Endothelial cell (in vitro differentiated cells): Measurements from ENCODE around the gene DALRD3. TPM values are rescaled to one million over a fixed set of nuclear protein-coding genes. Genes with fewer than 3 reads are reported as not detected.

Source experiments
- DNase-seq: peaks from one replicate; pipeline ENCODE4 v3.0.0; 2021; ENCODE audit warnings: low spot score
- H3K27ac Mint-ChIP-seq: one replicate; pipeline ENCODE4 v1.8.0; 2021; ENCODE audit warnings: mixed read lengths, inconsistent platforms; ENCODE audit not compliant: unreplicated experiment
- H3K27me3 Mint-ChIP-seq: one replicate; pipeline ENCODE4 v1.8.0; 2021; ENCODE audit warnings: mild to moderate bottlenecking, moderate library complexity, mixed read lengths, inconsistent platforms; ENCODE audit not compliant: unreplicated experiment
- H3K36me3 Mint-ChIP-seq: one replicate; pipeline ENCODE4 v1.8.0; 2021; ENCODE audit warnings: mild to moderate bottlenecking, low read depth, mixed read lengths, inconsistent platforms; ENCODE audit not compliant: unreplicated experiment
- H3K4me1 Mint-ChIP-seq: one replicate; pipeline ENCODE4 v1.8.0; 2021; ENCODE audit warnings: mild to moderate bottlenecking, mixed read lengths, inconsistent platforms; ENCODE audit not compliant: unreplicated experiment
- H3K4me3 Mint-ChIP-seq: one replicate; pipeline ENCODE4 v1.8.0; 2021; ENCODE audit warnings: mild to moderate bottlenecking, mixed read lengths, inconsistent platforms; ENCODE audit not compliant: unreplicated experiment
- H3K9me3 Mint-ChIP-seq: one replicate; pipeline ENCODE4 v1.8.0; 2021; ENCODE audit warnings: mixed read lengths, inconsistent platforms; ENCODE audit not compliant: unreplicated experiment
- CTCF ChIP-seq: fragments of 200-600 bp; sonication (generic); IDR thresholded peaks from one replicate; pipeline ENCODE4 v1.5.0; 2021; ENCODE audit warnings: antibody characterized with exemption; ENCODE audit not compliant: unreplicated experiment
- total RNA-seq: library from RNA; stranded (reverse); fragmentation: NEBNext Ultra II Directional; extraction: Animal tissue kit (Norgen Biotek cat#: 25700); gene quantifications from one replicate; pipeline ENCODE4 v1.2.1, GENCODE V29; 2021; ENCODE audit not compliant: unreplicated experiment

Gene DALRD3
- total RNA-seq, 1 donor from 2014 or later, result 27.8 TPM

- Mint-ChIP-seq H3K9me3 (no peaks in the 10 kb centered on the region), H3K27me3 (peaks cover 7% of the 10 kb centered on the region), H3K27ac (no peak overlapping the region), H3K36me3 (peaks cover 27% of the 10 kb centered on the region), H3K4me1 (peaks cover 13% of the 10 kb centered on the region), H3K4me3 (no peak overlapping the region)
- no peak for DNase-seq
- no peak for TF ChIP-seq CTCF
These were observed 7.6 kb upstream of the DALRD3 start for GRCh38 chr3:49025793-49026520.

GRCh38 chr3:49025005-49025792 is 6.8 kb upstream of the DALRD3 start:
- DNase-seq, result no peak
- Mint-ChIP-seq H3K4me3 (no peak overlapping the region), H3K36me3 (peaks cover 27% of the 10 kb centered on the region), H3K27me3 (peaks cover 8% of the 10 kb centered on the region), H3K27ac (no peak overlapping the region), H3K4me1 (peaks cover 13% of the 10 kb centered on the region), H3K9me3 (no peaks in the 10 kb centered on the region)
- no peak for TF ChIP-seq CTCF

GRCh38 chr3:49024449-49024848 is 6.1 kb upstream of the DALRD3 start:
- Mint-ChIP-seq H3K4me1 (peaks cover 20% of the 10 kb centered on the region), H3K4me3 (no peak overlapping the region), H3K27me3 (peaks cover 12% of the 10 kb centered on the region), H3K27ac (no peak overlapping the region), H3K9me3 (no peaks in the 10 kb centered on the region), H3K36me3 (peaks cover 27% of the 10 kb centered on the region)
- DNase-seq, result no peak
- no peak for TF ChIP-seq CTCF

- peaks cover 27% of the 10 kb centered on the region for H3K36me3 Mint-ChIP-seq
- H3K27ac Mint-ChIP-seq, result no peak overlapping the region
- H3K4me3 Mint-ChIP-seq, result no peak overlapping the region
- DNase-seq, result no peak
- H3K27me3 Mint-ChIP-seq, result peaks cover 15% of the 10 kb centered on the region
- no peak for TF ChIP-seq CTCF
- H3K9me3 Mint-ChIP-seq, result no peaks in the 10 kb centered on the region
- H3K4me1 Mint-ChIP-seq, result peaks cover 22% of the 10 kb centered on the region
These were observed 5.4 kb upstream of the DALRD3 start for GRCh38 chr3:49023775-49024174.

- H3K36me3 Mint-ChIP-seq, result peaks cover 27% of the 10 kb centered on the region
- DNase-seq, result no peak
- H3K27ac Mint-ChIP-seq, result peak overlapping the region; percentile 89
- no peak for TF ChIP-seq CTCF
- no peaks in the 10 kb centered on the region for H3K9me3 Mint-ChIP-seq
- peaks cover 15% of the 10 kb centered on the region for H3K27me3 Mint-ChIP-seq
- H3K4me1 Mint-ChIP-seq, result peaks cover 18% of the 10 kb centered on the region
- H3K4me3 Mint-ChIP-seq, result peak overlapping the region; percentile 95
These were observed 4.3 kb upstream of the DALRD3 start for GRCh38 chr3:49022688-49023171.
